LoVo (cell line): Measurements from ENCODE around the gene MYO5A.

Experiments used
- DNase-seq: peaks from one replicate; pipeline ENCODE4 v3.0.0-alpha.2; 2016; ENCODE audit warnings: low spot score

Gene MYO5A

GRCh38 chr15:52329150-52329549 lies 199.5 kb downstream of the MYO5A start:
- DNase-seq, result no peak

- no peak for DNase-seq
Measured at GRCh38 chr15:52328680-52329079, 200.0 kb downstream of the MYO5A start.

GRCh38 chr15:52326756-52327155 lies 201.9 kb downstream of the MYO5A start:
- DNase-seq, result no peak

GRCh38 chr15:52324109-52324508 lies 204.6 kb downstream of the MYO5A start:
- DNase-seq, result no peak

GRCh38 chr15:52318729-52319500 lies 209.8 kb downstream of the MYO5A start:
- DNase-seq, result no peak

GRCh38 chr15:52317688-52318087 lies 211.0 kb downstream of the MYO5A start:
- DNase-seq, result no peak

- DNase-seq, result no peak
Measured at GRCh38 chr15:52317022-52317421, 211.7 kb downstream of the MYO5A start.

GRCh38 chr15:52309154-52309548 lies 219.5 kb downstream of the MYO5A start:
- DNase-seq, result no peak

- DNase-seq, result no peak
Measured at GRCh38 chr15:52308446-52309153, 220.1 kb downstream of the MYO5A start.

- no peak for DNase-seq
Measured at GRCh38 chr15:52307847-52308246, 220.8 kb downstream of the MYO5A start.

- no peak for DNase-seq
Measured at GRCh38 chr15:52306270-52306669, 222.4 kb downstream of the MYO5A start.

- DNase-seq, result no peak
Measured at GRCh38 chr15:52303093-52303772, 225.4 kb downstream of the MYO5A start.

GRCh38 chr15:52301265-52301847 lies 227.3 kb downstream of the MYO5A start:
- DNase-seq, result no peak

- DNase-seq, result peak; percentile 93
Measured at GRCh38 chr15:52295421-52296001, 233.2 kb downstream of the MYO5A start, which contains the start of gene MYO5C. MYO5C (minus strand) TSS chr15:52295804; CDS start chr15:52295636, 168 bp downstream.

GRCh38 chr15:52294881-52295420 lies 233.7 kb downstream of the MYO5A start:
- no peak for DNase-seq

- DNase-seq, result no peak
Measured at GRCh38 chr15:52292780-52293392, 235.8 kb downstream of the MYO5A start.

- DNase-seq, result no peak
Measured at GRCh38 chr15:52291204-52291603, 237.5 kb downstream of the MYO5A start.

- DNase-seq, result no peak
Measured at GRCh38 chr15:52290800-52291199, 237.9 kb downstream of the MYO5A start.

GRCh38 chr15:52290329-52290728 lies 238.4 kb downstream of the MYO5A start:
- DNase-seq, result no peak

- DNase-seq, result peak; percentile 63
Measured at GRCh38 chr15:52289629-52290081, 239.0 kb downstream of the MYO5A start.

GRCh38 chr15:52288986-52289385 lies 239.7 kb downstream of the MYO5A start:
- no peak for DNase-seq
